GM21447 (cell line): ENCODE data around the gene RNF166.

ENCODE experiments used
- ATAC-seq: cut with Tn5 transposase; IDR thresholded peaks from one replicate; pipeline ENCODE4 v1.9.1; 2021; ENCODE audit not compliant: unreplicated experiment

RNF166 gene

GRCh38 chr16:88739139-88739976, 33.1 kb upstream of the RNF166 start:
- no peak for ATAC-seq

GRCh38 chr16:88738151-88739084, 32.2 kb upstream of the RNF166 start:
- no peak for ATAC-seq

DNA sequence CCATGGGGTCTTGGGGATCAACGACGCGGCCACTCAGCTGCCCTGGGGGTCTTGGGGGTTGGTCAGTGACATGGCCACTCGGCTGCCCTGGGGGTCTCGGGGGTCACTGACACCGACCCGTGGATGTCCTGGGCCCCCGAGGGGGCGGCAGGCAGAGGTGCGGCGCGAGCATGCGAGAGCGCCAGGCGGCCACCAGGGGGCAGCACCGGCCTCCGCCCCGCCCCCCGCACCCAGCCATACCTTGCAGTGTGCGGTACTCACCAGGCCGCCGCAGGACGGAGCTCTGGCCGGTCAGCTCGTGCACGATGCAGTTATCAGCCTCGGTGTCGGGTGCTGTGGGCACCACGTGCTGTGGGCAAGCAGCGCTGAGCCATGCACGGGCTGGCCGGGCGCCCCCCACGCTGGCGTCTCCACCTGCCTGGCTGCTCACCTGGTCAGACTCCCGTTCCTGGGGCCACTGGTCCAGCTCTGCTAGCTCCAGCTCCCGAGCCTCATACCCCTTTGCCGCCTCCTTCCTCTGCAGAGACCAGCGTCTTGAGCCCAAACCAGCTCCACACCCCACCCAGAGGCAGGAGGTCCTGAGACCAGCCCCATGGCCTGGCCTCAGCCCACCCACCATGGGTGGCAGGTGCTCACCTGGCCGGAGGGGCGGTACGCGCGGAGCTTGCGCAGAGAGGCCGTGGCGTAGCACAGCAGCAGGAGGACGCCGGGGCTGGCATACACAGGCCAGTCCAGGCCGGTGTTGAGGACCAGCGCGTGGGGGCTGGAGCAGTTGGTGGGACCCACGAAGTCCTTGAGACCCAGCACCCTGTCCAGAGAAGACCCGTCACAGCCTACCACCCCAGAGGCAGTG, 31.3 kb upstream of the RNF166 start:
- peak; percentile 72 for ATAC-seq

DNA sequence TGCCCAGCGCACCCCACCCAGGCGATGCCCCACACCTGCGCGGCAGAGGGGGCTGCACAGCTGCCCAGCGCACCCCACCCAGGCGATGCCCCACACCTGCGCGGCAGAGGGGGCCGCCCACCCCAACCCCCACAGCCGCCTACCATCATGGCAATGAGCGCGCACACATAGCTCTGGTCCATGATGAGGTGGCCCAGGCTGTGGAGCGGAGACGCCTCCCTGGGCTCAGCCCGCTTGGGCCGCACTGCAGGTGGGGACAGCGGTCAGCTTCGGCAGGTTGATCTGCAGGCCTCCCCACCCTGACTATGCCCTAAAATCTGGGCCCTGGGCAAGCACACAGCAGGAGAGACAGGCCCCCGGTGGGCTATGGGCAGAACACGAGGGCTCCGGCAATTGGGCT, 30.3 kb upstream of the RNF166 start:
- ATAC-seq = no peak

DNA sequence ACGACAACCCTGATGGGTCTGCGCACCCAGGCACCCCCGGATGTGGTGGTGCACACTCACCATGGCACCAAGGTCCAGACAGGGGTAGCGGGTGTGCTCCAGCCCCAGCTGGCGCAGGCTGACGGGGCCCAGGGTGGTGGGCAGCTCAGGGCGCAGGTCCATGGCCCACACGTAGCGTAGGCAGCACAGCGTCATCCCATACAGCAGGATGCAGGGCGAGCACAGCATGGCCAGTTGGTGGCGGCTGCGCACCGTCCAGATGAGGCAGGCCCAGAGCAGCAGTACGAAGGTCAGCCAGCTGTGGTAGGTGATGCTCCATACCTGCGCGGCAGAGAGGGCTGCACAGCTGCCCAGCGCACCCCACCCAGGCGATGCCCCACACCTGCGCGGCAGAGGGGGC, 29.9 kb upstream of the RNF166 start:
- ATAC-seq = no peak

DNA sequence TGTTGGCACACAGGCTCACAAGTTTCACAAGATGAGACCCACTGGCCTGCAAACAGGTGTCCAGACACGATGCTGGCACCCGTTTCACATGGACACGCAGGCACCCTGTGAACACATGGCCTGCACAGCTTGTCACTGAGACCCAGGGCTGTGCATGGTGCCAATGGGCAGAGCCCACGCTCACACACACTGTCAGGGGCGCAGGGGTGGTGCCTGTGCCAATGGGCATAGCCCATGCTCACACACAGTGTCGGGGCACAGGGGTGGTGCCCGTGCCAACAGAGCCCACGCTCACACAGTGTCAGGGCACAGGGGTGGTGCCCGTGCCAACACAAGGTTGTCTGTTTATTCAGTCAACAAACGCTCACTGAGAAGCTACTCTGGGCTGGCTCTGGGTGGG, 29.4 kb upstream of the RNF166 start:
- no peak for ATAC-seq

DNA sequence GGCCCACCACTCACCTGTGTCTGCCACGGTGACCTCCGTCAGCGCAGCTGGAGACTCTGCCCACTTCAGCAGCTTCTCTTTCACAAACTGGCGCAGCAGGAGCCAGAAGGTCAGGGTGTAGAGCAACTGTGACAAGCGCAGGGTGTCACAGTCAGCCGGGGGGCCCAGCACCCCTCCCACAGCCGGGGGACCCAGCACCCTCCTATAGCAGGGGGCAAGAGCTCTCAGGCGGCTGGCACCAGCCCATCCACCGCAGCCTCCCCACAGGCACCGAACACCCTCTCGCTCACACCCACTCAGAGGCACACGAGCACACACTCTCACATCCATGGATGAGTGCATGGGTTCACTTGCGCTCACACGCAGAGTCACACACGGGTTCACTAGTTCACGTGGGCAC, 28.9 kb upstream of the RNF166 start:
- no peak for ATAC-seq

DNA sequence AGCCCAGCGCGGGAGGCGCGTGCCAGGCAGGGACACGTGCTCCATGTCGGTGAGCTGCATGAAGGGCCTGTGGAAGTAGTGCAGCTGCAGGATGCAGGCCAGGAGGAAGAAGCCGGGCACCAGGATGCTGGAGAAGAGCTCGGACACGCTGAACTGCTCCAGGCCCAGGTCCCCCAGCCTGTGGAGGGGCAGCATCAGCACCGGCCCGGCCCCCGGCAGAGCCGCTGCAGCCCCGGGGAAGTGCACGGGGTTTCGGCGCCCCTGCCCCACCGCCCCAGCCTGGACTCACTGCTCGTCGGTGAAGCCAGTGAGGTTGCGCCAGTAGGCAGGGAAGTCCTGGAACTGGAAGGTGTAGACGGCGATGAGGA, 28.1 kb upstream of the RNF166 start:
- ATAC-seq = no peak

- no peak for ATAC-seq
These were observed 27.6 kb upstream of the RNF166 start for GRCh38 chr16:88733630-88734360.

DNA sequence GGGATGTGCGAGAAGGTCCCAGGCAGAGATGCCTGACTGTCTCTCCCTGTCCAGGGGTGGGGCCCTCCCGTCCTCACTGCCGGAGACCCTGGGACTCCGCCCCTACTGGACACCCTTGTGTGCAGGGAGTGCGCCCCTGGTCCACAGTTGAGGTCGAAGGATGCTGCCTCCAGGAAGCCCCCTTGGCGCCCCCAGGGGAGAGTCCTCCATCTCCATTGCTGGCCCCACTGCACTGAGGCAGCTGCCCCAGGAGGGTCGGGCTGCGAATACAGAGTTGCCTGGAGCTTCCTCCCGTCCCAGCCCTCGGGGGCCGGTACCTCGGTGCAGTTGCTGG, 26.7 kb upstream of the RNF166 start:
- ATAC-seq = no peak

DNA sequence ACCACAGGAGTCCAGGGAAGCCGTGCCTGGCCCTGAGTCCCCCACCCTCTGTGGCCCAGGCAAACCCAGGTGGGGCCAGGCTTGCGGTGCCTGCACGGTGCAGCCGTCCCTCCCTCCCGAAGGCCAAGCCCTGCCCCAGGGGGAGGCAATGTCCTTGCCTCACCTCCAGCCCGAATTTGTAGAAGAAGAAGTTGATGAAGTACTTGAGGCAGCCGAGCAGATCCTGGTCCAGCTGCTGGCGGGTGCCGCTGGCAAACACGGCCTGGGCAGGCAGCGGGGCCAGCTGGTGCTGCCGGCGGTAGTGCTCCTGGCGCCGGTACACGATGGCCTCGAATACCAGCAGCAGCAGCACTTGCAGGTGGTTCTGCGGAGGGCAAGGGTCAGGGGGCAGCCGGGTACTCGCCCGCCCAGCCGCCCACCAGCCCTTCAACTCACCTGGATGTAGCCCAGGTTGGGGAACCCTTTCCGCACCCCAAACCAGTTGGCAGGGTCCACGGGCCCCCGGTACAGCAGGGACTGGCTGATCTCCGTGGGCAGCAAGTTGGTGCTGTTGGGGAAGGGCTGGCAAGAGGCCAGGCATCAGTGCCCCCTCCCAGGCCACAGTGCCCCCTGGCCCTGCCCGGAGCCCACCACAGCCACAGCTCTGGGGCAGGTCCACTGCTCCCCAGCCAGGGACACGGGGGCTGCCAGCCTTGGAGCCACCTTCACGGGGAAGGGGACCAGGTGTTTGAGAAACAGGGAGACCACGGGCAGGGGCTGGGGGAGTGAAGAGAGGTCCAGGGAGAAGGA, 26.2 kb upstream of the RNF166 start:
- ATAC-seq = no peak

DNA sequence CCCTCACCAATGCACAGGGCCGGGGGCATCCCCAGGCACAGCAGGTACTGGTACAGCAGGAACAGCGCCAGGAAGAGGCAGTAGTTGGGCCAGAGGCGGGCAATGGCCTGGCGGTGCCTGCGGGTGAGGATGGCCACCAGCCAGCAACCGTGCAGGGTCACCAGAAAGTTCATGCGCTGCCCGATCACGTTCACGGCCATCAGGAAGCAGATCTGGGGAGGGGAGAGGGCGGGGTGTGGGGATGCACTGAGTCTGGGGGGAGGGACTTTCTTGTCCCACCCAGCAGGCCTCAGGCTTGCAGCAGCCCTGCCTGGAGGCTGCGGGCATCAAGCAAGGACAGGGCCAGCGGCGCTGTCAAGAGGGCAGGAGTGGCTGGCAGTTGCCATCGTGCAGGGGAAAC, 25.5 kb upstream of the RNF166 start:
- ATAC-seq = no peak

- no peak for ATAC-seq
These were observed 24.7 kb upstream of the RNF166 start for GRCh38 chr16:88730632-88731607.

GRCh38 chr16:88727871-88728270, 21.7 kb upstream of the RNF166 start:
- no peak for ATAC-seq

- no peak for ATAC-seq
These were observed 20.8 kb upstream of the RNF166 start for GRCh38 chr16:88726981-88727380.

GRCh38 chr16:88726408-88726749, 20.2 kb upstream of the RNF166 start:
- ATAC-seq = no peak

- no peak for ATAC-seq
These were observed 19.6 kb upstream of the RNF166 start for GRCh38 chr16:88725609-88726407.
